Amniotic epithelial cell (primary cell): Measurements from ENCODE around the gene FCHO2.
"Not testable (repeated sequence)": the region's sequence is repeated elsewhere in the genome, so short reads cannot be mapped to it uniquely, and the experiment has no call there.

Experiments
- DNase-seq: peaks from one replicate; pipeline ENCODE4 v3.0.0-alpha.2; 2010; ENCODE audit warnings: low read depth

Gene FCHO2

DNA sequence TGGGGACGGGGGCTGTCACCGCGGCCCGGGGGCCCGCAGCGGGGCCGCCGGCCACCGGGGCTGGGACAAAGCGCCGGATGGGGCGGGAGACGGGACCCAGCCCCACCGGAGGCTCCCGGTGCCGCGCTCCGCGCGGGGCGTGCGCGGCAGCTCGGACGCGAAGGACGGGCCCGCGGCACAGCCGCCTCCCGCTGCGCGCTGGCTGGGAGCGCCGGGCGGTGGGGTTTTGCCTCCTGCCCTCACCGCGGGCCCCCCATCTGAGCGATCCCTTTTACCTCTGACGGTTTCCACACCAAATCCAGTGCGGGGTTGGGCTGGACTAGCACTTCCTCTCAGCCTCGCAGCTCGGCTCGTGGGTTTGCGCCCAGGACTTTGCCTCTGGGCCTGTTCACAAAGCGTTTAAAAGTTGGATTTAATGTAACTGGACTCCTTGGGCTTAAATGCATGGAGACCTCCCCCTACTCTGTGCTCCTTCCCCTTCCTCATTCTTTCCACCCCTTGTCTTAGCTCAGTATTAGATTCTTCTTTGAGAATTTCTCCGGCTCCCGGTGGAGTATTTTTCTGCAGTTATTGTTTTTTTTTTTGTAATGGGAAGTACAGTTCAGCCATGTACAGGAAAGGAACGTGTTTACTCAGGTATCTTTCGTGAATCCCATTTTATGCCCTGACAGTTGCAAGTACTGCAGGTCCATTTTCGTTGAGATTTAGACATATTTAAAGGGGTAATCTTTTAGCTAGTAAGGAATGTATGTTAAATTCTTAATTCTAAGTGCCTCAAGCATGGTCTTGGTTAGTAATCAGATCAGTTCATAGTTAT is 691 bp downstream of the FCHO2 start:
- DNase-seq, result peak; percentile 54

DNA sequence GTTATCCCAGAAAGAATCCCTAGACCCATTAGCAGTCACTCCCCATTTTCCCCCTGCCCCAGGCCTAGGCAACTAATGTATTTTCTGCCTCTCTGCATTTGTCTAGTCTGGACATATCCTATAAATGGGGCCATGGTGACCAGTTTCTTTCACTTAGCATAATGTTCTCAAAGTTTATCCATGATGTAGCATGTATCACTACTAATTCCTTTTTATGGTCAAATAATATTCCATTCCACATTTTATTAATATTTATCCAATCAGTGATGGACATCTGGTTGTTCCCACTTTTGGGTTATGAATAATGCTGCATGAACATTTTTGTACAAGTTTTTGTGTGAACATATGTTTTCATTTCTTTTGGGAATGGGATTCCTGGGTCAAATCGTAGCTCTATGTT is 1.5 kb downstream of the FCHO2 start:
- no peak for DNase-seq

DNA sequence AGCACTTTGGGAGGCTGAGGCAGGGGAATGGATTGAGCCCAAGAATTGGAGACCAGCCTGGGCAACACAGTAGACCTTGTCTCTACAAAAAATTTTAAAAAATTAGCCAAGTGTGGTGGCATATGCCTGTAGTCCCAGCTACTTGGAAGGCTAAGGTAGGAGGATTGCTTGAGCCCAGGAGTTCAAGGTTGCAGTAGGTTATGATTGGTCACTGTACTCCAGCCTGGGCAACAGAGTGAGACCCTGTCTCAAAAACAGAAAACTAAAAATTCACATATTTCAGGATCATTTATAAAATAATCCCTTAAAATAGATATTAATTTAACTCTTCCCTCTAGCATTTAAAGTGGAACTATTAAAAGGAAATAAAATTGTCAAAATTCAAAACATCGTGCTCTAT is 3.4 kb downstream of the FCHO2 start:
- no peak for DNase-seq

DNA sequence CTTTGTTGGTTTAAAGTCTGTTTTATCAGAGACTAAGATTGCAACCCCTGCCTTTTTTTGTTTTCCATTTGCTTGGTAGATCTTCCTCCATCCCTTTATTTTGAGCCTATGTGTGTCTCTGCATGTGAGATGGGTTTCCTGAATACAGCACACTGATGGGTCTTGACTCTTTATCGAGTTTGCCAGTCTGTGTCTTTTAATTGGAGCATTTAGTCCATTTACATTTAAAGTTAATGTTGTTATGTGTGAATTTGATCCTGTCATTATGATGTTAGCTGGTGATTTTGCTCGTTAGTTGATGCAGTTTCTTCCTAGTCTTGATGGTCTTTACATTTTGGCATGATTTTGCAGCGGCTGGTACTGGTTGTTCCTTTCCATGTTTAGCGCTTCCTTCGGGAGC is 18.6 kb downstream of the FCHO2 start:
- DNase-seq, result not testable (repeated sequence)

DNA sequence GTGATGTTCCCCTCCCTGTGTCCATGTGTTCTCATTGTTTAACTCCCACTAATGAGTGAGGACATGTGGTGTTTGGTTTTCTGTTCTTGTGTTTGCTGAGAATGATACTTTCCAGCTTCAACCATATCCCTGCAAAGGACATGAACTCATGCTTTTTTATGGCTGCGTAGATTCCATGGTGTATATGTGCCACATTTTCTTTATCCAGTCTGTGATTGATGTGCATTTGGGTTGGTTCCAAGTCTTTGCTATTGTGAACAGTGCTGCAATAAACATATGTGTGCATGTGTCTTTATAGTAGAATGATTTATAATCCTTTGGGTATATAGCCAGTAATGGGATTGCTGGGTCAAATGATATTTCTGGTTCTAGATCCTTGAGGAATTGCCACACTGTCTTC is 21.0 kb downstream of the FCHO2 start:
- DNase-seq, result not testable (repeated sequence)

DNA sequence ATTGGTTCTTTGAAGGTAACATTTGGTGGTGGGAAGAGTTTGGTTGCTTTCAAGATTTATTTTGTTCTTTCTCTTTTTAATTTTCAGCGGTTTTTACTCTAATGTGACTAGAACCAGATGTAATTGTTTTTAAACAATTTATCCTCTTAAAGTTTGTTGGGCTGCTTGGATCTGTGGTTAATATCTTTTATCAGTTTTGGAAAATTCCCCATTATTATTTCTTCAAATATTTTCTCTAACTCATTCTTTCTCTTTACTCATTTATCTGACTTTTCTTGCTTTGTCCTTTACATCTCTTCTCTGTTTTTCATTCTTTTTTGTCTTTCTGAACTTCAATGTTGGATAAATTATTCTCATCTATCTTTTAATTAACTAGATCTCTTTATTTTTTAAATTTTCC is 29.9 kb downstream of the FCHO2 start:
- DNase-seq, result no peak

DNA sequence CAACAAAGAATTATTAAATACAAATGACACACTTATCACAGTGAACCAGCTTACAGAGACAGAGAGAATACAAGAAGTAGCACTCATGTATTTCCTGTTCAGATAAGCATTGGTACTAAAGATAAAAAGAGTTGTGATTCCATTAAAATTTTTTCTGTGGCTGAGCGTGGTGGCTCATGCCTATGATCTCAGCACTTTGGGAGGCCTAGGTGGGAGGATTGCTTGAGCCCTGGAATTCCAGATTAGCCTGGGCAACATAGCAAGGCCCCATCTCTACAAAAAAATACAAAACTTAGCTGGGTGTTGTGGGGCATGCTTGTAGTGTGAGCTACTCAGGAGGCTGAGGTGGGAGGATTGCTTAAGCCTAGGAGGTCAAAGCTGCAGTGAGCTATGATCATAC is 32.9 kb downstream of the FCHO2 start:
- peak; percentile 80 for DNase-seq

DNA sequence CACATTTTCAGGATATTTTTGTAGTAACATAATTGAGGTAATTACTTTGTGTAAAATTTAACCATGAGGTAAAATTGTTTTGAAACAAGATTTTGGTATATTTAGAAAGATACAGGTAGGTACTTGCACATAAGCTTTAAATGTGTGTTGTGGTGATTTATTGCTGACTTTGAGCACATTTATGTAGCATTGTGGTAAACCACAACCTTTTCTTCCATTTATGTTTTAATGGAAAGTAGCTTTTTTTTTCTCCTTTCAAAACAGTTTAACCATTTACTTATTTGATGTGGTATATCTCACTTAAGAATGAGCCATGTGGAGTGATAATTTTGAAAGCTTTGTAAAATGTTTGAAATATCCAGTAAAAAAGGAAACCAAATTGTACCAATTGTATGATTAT is 35.6 kb downstream of the FCHO2 start:
- DNase-seq, result peak; percentile 13

DNA sequence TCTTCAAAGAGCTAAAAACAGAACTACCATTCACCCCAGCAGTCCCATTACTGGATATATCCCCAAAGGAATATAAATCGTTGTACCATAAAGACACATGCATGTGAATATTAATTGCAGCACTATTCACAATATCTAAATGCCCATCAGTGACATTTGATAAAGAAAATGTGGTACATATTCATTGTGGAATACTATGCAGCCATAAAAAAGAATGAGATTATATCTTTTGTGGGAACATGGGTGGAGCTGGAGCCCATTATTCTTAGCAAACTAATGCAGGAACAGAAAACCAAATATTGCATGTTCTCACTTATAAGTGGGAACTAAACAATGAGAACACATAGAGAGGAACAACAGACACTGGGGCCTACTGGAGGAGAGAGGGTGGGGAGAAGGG is 38.7 kb downstream of the FCHO2 start:
- DNase-seq, result no peak

DNA sequence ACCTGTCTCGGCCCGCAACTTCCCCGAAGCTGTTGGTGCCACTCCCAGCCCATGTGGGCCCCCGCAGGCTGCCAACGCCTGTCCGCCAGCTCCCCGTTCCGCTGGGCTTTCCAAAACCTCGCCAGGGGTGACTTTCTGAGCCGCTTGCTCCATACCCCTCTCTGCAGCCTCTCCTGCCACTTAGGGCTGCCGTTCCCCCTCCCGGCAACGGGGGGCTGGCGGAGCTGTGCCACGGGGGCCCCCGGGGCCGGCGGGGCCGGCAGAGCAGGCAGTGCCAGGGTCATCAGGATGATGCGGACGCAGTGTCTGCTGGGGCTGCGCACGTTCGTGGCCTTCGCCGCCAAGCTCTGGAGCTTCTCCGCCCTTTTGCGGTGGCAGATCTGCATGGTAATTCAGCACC is 40.8 kb downstream of the FCHO2 start:
- no peak for DNase-seq

DNA sequence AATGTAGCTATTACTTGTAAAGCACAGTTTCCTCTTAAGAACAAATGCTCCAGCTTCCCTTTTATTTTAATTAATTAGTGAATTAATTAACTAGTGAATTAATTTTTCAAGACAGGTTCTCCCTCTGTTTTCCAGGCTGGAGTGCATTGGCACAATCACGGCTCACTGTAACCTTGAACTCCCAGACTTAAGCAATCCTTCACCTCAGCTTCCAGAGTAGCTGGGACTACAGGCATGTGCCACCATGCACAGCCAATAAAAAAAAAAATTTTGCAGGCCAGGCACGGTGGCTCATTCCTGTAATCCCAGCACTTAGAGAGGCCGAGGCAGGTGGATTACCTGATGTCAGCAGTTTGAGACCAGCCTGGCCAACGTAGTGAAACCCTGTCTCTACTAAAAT is 44.1 kb downstream of the FCHO2 start:
- no peak for DNase-seq

DNA sequence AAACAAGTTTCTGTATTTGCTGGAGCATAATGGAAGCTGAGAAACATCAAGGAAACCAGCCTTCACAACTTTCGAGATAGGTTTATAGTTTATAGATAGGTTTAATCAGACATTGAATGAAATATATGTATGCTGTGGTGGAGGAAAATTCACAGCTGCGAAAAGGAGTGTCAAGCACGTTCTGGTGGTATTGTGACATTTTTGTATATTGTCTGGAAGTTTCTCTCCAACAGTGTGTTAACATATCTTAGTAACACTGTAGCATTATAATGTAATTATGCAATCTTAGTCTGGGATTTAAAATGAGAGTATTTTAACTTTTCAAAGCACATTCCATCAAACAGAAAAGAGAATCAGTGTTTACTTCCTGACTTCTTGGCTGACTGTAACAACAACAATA is 50.0 kb downstream of the FCHO2 start:
- no peak for DNase-seq

DNA sequence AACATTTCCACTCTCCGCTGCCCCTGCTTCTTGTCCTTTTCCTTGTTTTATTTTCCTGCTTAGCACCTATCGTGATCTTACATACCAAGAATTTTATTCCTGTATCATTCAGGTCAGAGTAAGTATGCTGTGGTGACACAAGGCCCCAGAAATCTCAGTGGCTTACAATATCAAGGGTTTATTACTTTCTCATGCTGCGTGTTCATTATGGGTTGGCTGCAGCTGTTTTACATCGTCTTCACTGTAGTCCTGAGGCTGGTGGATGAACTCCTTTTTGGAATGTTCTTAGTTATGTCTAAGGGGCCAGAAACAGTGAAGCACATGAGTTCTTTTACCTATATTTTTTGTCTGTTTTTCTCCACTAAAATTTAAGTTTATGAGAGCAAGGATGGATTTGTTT is 51.2 kb downstream of the FCHO2 start:
- DNase-seq, result no peak

DNA sequence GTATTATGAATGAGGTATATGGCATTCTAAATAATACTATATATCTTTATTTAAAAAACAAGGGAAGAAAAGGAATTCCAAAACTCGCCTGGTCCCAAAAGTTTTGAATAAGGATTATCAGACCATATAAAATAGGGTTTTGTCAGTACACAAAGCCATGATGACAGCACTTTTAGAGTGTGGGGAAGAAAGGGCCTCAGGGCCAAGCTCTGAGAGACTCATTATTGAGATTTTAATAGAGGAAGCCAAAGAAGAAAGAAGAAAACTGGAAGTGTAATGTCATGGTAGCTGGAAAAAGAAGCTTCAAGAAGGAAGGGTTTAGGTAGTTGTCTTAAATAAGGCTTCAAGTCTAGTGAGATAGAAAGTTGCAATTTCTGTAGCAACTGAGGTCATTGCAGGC is 53.0 kb downstream of the FCHO2 start:
- DNase-seq, result no peak

DNA sequence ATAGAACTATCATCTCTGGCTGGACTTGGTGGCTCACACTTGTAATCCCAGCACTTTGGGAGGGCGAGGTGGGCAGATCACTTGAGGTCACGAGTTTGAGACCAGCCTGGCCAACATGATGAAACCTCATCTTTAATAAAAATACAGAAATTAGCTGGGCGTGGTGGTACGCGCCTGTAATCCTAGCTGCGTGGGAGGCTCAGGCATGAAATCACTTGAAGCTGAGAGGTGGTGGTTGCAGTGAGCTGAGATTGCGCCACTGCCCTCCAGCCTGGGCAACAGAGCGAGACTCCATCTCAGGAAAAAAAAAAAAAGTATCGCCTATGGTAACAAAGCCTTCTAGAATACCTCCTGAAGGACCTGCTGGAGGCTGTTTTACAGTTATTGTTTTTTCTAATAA is 55.8 kb downstream of the FCHO2 start:
- not testable (repeated sequence) for DNase-seq

DNA sequence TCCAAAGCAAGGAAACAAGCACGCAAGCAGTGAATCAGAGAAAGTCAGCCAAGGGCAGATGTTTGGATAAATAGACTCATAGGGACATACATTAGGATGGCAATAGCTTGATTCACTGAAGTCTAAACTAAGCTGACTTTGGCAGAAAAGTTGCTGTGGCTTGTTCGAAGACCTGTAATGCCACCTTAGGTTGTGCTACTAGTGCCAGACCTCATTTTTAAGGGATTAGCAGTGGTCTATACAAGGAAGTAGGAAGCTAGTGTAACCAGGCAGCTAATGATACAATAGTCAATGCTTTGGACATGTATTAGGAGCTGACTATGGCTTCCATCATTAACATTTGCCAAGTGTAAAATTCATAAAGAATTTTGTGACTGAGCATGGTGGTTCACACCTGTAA is 63.1 kb downstream of the FCHO2 start:
- DNase-seq, result no peak

DNA sequence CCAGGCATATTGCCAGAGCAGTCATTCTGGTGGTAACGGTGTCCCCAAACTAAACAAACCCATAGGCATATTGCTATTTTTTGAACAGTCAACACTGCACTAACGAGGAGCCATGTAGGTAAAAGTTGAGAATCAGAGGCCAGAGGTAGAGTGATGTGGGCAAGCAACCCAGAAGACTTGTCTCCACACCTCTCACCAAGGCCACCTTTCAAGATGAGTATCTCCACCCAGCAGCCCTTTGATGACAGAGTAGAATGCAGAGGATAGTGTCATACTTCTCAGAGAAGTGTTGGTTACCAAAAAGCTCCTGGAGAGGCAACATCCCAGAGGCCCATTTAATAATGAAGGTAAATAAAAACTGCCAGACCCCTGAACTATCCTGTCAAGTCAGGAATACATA is 63.9 kb downstream of the FCHO2 start:
- no peak for DNase-seq

DNA sequence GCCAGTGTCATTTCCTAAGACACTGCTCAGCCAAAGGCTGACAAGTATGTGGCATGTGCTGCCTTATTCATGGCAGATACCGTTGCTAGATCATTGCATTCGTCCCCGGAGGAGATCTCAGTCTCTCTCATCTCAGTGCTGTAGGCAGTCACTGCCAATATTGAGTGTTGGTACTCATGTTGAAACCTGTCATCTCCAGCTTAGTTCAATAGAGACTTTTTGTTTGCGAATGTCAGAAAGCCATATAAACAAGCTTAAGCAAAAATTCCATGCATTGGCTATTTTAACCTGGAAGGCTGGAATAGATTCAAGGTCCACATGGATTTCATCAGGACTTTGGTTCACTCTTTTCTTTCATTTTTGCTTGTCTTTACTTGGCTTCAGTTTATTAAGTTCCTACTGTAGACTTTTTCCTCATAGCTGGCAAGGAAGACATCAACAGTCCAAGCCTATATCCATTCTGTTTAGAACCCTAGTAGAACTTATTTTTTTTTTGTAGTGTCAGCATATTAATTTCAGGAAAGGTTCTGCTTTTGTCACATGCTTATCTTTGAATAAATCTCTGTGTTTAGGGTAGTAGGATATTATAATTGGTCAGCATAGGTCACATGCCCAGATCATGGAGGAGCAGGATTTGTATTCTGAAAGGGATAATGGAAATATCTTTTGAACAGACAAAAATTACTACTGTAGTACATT is 66.8 kb downstream of the FCHO2 start:
- DNase-seq, result no peak

DNA sequence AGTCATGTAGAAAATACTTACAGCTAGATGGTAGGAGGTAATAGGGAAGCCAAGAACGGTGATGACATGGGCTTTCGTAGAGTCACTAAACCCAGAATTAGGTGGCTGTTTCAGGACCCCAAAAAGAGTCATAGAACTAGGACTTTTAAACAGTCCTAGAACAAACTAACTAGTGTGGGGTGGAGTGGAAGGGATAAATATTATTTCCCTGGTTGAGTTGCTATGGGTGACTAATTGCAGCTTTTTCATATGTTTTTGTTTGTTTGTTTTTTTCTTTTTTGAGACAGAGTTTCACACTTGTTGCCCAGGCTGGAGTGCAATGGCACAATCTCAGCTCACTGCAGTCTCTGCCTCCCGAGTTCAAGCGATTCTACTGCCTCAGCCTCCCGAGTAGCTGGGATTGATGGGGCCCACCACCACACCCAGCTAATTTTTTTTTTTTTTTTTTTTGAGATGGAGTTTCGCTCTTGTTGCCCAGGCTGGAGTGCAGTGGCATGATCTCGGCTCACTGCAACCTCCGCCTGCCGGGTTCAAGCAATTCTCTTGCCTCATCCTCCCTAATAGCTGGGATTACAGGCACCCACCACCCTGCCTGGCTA is 69.2 kb downstream of the FCHO2 start:
- peak; percentile 8 for DNase-seq

DNA sequence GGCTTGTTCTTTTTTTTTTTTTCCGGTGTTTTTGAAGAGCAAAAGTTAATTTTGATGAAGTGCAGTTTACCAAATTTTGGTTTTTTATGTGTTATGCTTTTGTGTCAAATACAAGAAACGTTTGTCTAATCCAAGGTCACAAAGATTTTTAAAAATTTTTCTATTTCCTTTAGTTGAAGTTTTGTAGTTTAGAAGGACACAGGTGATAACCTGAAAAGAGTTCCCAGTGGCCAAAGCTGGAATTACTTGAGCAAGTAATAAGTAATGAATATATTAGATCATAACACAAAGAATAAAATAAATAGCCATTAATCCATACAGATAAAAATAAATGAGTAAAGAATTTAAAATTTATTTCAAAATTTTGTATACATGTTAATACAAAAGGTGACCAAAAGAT is 71.5 kb downstream of the FCHO2 start:
- no peak for DNase-seq

DNA sequence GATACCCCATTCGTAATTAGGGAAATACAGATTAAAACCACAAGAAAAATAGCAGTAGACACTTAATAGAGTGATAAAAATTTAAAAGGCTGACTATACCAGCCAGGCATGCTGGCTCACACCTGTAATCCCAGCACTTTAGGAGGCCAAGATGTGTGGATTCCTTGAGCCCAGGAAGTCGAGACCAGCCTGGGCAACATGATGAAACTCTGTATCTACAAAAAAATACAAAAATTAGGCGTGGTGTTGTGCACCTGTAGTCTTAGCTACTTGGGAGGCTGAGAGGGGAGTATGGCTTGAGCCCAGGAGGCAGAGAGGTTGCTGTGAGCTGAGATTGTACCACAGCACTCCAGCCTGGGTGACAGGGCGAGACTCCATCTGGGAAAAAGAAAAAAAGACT is 72.0 kb downstream of the FCHO2 start:
- DNase-seq, result no peak

DNA sequence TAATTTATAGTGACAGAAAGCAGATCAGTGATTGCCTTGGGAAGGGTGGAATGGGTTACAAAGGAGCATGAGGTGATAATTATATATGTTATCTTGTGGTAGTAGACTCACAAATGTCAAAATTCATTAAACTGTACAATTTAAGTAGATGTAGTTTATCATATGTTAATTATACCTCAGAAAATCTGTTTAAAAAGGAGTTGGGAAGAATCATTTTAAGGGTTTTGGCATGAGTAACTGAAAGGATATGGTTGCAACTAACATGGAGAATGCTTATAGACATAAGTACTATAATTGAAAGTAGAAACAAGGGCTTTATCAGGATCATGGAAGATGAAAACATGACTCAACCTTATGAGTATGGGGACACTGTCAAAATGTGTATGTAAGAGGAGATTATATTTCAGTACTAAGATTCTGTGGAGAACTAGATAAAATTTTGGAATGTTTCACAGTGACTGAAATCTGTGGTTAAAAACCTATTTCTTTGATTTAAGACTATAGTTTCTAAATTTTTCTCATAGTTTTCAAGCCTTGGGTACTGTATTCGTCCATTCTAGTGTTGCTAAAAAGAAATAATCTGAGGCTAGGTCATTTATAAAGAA is 73.3 kb downstream of the FCHO2 start:
- DNase-seq, result peak; percentile 56

DNA sequence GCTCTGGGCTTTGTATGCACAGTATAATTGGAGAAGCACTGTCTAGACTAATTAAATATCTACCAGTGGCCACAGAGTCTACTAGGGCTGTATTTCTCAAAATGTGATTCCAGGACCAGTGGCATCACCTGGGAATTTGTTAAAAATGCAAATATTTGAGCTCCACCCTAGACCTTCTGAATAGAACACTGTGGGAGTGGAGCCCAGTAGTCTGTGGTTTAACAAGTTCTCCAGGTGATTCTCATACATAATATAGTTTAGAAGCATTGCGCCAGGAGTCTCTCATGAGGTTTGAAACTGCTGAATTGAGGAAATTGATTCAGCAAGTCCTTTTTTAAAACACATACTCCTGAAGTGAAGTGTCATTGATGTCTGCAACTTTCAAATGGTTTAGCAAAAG is 74.7 kb downstream of the FCHO2 start:
- no peak for DNase-seq
